Prostate gland (tissue), 2 donors: ENCODE data around the gene ETNK1. TPM values are rescaled to one million over a fixed set of nuclear protein-coding genes. Genes with fewer than 3 reads are reported as not detected.

ENCODE experiments used
- DNase-seq: peaks from one replicate; pipeline ENCODE4 v3.0.0-alpha.2; 2019; ENCODE audit warnings: low spot score
- H3K27ac ChIP-seq, 2 donors: fragments of 200-600 bp; sonication (generic); 2 replicates each; pipeline ENCODE4 v1.5.1; 2017 to 2019
- H3K27me3 ChIP-seq: fragments of 200-600 bp; sonication (generic); replicated peaks from 2 replicates; pipeline ENCODE4 v1.5.1; 2019; ENCODE audit not compliant: insufficient read depth
- H3K36me3 ChIP-seq, 2 donors: fragments of 200-600 bp; sonication (generic); 1 replicate in 1 of 2; 2 replicates in 1 of 2; pipeline versions ENCODE4 v1.5.1 to v1.8.1; 2017 to 2019
- H3K4me1 ChIP-seq: fragments of 200-600 bp; sonication (generic); replicated peaks from 2 replicates; pipeline ENCODE4 v1.5.1; 2019
- H3K4me3 ChIP-seq, 2 donors: fragments of 200-600 bp; sonication (generic); 2 replicates each; pipeline ENCODE4 v1.5.1; 2017 to 2019
- H3K9me3 ChIP-seq: fragments of 200-600 bp; sonication (generic); 2 replicates; pipeline ENCODE4 v1.5.1; 2017
- CTCF ChIP-seq, 4 experiments: fragments of 200-600 bp in 2 of 4; fragments of 450-650 bp in 2 of 4; sonication (generic) in 2 of 4; IDR thresholded peaks; 1 replicate in 3 of 4; 2 replicates in 1 of 4; pipeline ENCODE4 v1.5.1; 2016 to 2019; ENCODE audit warnings: antibody characterized with exemption in 4 of 4, mild to moderate bottlenecking in 2 of 4, moderate library complexity in 2 of 4
- POLR2A ChIP-seq: fragments of 450-650 bp; IDR thresholded peaks from one replicate; pipeline ENCODE4 v1.6.1; 2016; ENCODE audit warnings: antibody characterized with exemption, mild to moderate bottlenecking
- POLR2AphosphoS5 ChIP-seq: sonication (generic); formaldehyde crosslinking; IDR thresholded peaks from one replicate; pipeline ENCODE4 v1.6.1; 2017; ENCODE audit warnings: antibody characterized with exemption
- WGBS: methylation state at CpG from one replicate; pipeline ENCODE4 v1.1.5; 2018; 5-methylcytosine and 5-hydroxymethylcytosine counted together
- intact Hi-C: fragments of 100-400 bp; cut with DNase I; formaldehyde crosslinking; loops from one replicate; pipeline ENCODE4 v1.14.2; 2022
- total RNA-seq, 2 donors: library from RNA; depleted of rRNA; stranded (reverse); fragments of >200 nt; gene quantifications; one replicate each; pipeline ENCODE4 v1.1.0, GENCODE V29; 2016

Gene ETNK1
- total RNA-seq, 2 donors from 2014 or later = 48.0 to 64.2 TPM

GRCh38 chr12:22628228-22628627 is 3.3 kb downstream of the ETNK1 start:
- WGBS = 42% methylated on average over 4 of the region's 4 CpGs
- intact Hi-C loops = no loop called here
- no peaks in the 10 kb centered on the region for H3K36me3 ChIP-seq
- H3K27ac ChIP-seq = no peak overlapping the region
- DNase-seq = no peak
- H3K4me3 ChIP-seq = no peak overlapping the region
- no peaks in the 10 kb centered on the region for H3K9me3 ChIP-seq
- no peaks in the 10 kb centered on the region for H3K27me3 ChIP-seq
- H3K4me1 ChIP-seq = peaks cover 4% of the 10 kb centered on the region
- TF ChIP-seq POLR2A = no peak
- no peak for TF ChIP-seq POLR2AphosphoS5
- no peak for TF ChIP-seq CTCF (IDR thresholded peaks at IDR 0.05)

GRCh38 chr12:22631863-22632463 is 7.0 kb downstream of the ETNK1 start:
- 73% methylated on average over 3 of the region's 3 CpGs for WGBS
- intact Hi-C loops = loop anchor here (5.0 kb wide), 1 partner anchor 105 kb away; no protein-coding TSS in a partner anchor
- no peaks in the 10 kb centered on the region for H3K4me1 ChIP-seq
- no peak overlapping the region for H3K27ac ChIP-seq
- peak in 3 of 4 experiments; percentile 45 to 50 (median 46) for TF ChIP-seq CTCF (IDR thresholded peaks at IDR 0.05)
- no peak for TF ChIP-seq POLR2AphosphoS5
- TF ChIP-seq POLR2A = no peak
- no peaks in the 10 kb centered on the region for H3K36me3 ChIP-seq
- no peaks in the 10 kb centered on the region for H3K27me3 ChIP-seq
- no peaks in the 10 kb centered on the region for H3K9me3 ChIP-seq
- no peak for DNase-seq
- H3K4me3 ChIP-seq = no peak overlapping the region

- 78% methylated on average over 3 of the region's 3 CpGs for WGBS
- Histone ChIP-seq H3K4me1 (no peaks in the 10 kb centered on the region), H3K27me3 (no peaks in the 10 kb centered on the region), H3K27ac (no peak overlapping the region), H3K9me3 (no peaks in the 10 kb centered on the region), H3K36me3 (no peaks in the 10 kb centered on the region), H3K4me3 (no peak overlapping the region)
- no peak for DNase-seq
- no peak for TF ChIP-seq POLR2A
- no peak for TF ChIP-seq POLR2AphosphoS5
- TF ChIP-seq CTCF (IDR thresholded peaks at IDR 0.05) = no peak
- intact Hi-C loops = loop anchor here (5.0 kb wide), 1 partner anchor 108 kb away; no protein-coding TSS in a partner anchor
Observed at GRCh38 chr12:22634883-22635282, 9.9 kb downstream of the ETNK1 start.

GRCh38 chr12:22635812-22636211 is 10.8 kb downstream of the ETNK1 start:
- Histone ChIP-seq H3K9me3 (no peaks in the 10 kb centered on the region), H3K27ac (no peak overlapping the region), H3K27me3 (no peaks in the 10 kb centered on the region), H3K4me3 (no peak overlapping the region), H3K4me1 (no peaks in the 10 kb centered on the region), H3K36me3 (no peaks in the 10 kb centered on the region)
- DNase-seq = no peak
- WGBS = 35% methylated on average over 1 of the region's 1 CpG
- TF ChIP-seq POLR2AphosphoS5 = no peak
- intact Hi-C loops = no loop called here

GRCh38 chr12:22640851-22641250 is 15.9 kb downstream of the ETNK1 start:
- no peaks in the 10 kb centered on the region for H3K27me3 ChIP-seq
- DNase-seq = no peak
- 96% methylated on average over 2 of the region's 2 CpGs for WGBS
- no peak overlapping the region for H3K27ac ChIP-seq
- no peaks in the 10 kb centered on the region for H3K9me3 ChIP-seq
- no peaks in the 10 kb centered on the region for H3K4me1 ChIP-seq
- TF ChIP-seq CTCF (IDR thresholded peaks at IDR 0.05) (no peak), POLR2A (no peak)
- intact Hi-C loops = no loop called here
- no peak overlapping the region for H3K4me3 ChIP-seq
- H3K36me3 ChIP-seq = no peaks in the 10 kb centered on the region
